22Rv1 (cell line): Measurements from ENCODE around the gene RAB15.

ENCODE experiments used
- CTCF ChIP-seq: fragments of 450-650 bp; IDR thresholded peaks from 2 replicates; pipeline ENCODE4 v1.5.1; 2017; ENCODE audit warnings: mild to moderate bottlenecking
- ZFX ChIP-seq: fragments of 450-650 bp; IDR thresholded peaks from 2 replicates; pipeline ENCODE4 v1.6.1; 2017; ENCODE audit warnings: antibody characterized with exemption, borderline replicate concordance

DNA sequence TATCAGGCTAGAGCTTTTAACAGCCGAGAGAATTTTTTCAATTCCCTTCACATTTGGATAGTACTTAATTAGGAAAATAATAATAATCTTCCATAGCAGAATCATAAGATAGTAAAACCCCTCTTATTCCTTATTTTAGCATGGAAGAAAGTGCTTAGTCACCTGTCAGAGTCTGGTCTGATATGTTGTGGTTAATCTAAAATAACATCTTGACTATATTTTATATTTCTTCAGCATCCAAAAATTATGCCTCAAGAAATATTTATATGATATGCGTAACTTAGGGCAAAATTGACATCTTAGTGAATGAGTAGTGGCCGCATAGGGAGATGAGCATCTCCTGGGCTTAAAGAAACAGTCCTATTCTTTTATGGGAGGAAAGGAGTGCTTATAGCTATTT is 45.1 kb downstream of the RAB15 start:
- no peak for TF ChIP-seq CTCF
- no peak for TF ChIP-seq ZFX
